HG02642 (cell line): ENCODE measurements around the gene DPP10.

Experiments used
- ATAC-seq: cut with Tn5 transposase; IDR thresholded peaks from one replicate; pipeline ENCODE4 v1.9.1; 2021; ENCODE audit warnings: mild to moderate bottlenecking; ENCODE audit not compliant: unreplicated experiment, poor library complexity

Gene DPP10

DNA sequence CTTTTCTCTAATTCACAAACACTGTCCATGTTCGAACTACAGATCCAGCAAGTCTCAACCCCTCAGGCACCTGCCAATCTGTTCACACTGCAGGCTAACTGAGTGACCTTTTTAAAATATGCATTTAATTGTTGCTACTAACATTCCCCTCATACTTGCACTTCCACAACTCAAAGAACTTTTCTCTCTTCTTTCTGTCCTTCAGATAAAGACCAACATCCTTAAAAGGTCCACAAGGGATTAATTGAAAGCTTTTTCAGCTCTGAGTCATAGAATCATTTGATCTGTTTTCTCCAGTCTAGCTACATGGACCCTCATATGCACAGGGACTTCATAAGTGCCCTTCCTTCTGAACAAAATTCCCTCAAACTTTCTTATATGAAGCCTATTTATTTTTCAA, 1321.2 kb downstream of the DPP10 start:
- no peak for ATAC-seq

- no peak for ATAC-seq
Measured at GRCh38 chr2:115771516-115771915, 1329.1 kb downstream of the DPP10 start.

DNA sequence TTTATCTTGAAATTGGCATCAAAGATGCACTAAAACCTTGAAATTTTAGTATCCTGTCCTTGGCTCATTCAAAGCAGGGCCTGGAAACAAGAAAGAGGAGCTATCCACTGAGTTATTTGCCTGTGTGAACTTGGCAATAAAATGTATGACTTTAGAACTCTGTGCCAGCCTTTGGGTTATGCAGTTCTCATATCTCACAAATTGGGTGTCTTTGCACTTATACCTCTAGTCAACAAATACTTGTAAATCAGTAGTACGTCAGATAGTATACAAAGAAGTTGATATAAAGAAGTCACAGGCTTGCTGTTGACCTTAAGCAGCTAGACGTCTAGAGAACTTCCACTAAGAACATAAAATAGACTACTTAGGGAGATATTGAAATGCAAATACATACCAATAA, 1331.9 kb downstream of the DPP10 start:
- no peak for ATAC-seq

GRCh38 chr2:115779085-115779632, 1336.7 kb downstream of the DPP10 start:
- ATAC-seq, result no peak

DNA sequence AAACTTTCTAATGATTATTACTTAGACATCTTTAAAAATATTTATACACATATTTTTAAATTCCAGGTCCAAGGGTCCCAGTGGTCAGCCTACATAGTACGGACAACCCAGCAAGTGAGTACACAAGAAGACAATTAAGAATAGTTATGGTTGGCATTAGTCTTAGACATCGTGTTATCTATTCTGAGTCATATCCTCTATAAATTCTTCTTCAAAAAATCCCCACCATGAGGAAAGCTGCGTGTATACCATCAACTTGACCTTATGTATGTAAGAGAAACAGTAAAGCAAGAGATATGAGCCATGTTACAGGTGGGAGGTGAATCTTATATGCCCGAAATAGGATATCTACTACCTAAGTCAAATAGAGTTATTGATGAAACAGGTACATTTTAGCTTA, 1339.8 kb downstream of the DPP10 start:
- no peak for ATAC-seq

DNA sequence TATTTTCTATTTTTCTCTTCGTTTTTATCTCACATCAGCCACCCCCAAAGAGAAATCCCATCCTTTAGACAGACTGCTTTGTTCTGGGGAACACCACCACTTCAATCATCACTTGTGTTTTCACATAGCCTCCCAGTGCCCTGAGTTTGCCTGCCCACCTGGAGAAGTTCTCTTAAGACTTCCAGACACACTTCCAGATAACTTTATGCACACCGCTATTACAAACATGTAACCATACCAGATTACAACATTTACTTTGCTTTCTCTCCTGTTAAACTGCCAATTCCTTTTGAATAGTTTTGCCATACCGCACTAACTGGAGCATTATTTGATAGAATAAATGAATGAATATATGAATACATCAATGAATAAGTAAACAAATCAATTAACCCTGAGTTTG, 1353.6 kb downstream of the DPP10 start:
- ATAC-seq, result no peak

DNA sequence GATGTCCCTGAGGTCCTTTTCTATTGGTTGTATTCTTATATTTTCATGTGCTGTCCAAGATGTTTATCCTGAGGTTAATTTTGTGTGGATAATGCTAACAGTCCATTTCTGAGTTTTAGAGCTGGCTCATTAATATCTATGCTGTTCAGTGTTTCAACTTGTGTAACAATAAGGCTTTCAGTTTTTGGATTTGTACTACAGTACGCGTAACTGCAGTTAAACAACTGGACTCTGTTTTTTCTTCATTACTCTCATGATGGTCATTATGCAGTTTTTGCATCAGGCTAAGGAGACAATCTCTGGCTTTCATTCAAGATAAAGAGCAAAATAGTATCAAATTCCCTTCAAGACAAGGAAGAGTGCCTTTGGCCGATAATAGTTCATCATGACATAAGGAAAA, 1364.8 kb downstream of the DPP10 start:
- no peak for ATAC-seq

- no peak for ATAC-seq
Measured at GRCh38 chr2:115825912-115826311, 1383.5 kb downstream of the DPP10 start.

DNA sequence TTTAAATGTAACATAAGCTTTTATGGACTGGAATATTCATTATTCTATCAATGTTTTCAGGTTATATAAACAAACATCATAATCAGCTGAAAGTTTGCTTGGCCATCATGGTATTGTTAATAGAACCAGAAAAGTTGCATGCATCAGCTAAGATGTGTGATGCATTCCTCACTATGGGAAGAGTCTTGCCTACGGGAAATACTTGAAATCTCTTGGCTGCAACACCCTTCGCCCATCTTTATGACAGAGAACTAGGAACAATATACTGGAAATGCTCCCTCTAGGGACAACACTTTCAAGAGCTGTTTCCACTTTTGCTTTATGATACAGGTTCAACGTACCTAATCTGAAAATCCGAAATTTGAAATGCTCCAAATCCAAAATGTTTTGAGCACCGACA, 1390.8 kb downstream of the DPP10 start:
- ATAC-seq, result no peak

DNA sequence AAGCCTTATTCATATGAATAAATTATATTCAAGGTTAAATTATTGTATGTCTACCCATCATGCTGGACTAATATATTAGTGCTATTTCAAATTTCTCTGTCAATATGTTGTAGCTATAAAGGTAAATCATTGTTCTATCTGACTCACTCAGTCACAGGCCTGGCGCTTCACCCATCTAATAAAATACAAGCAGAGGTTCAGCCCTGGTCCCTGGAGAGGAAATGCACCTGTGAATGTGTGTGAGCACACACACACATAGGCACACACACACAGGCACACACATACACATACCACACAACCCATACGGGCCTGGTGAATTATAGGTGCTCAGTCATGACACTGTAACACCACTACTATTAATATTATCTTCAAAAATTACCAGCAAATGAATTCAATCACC, 1396.1 kb downstream of the DPP10 start:
- ATAC-seq, result no peak

GRCh38 chr2:115842306-115842705, 1399.9 kb downstream of the DPP10 start:
- ATAC-seq, result no peak

GRCh38 chr2:115848192-115848591, 1405.8 kb downstream of the DPP10 start:
- ATAC-seq, result no peak

- ATAC-seq, result no peak
Measured at GRCh38 chr2:115867024-115867423, 1424.6 kb downstream of the DPP10 start.

DNA sequence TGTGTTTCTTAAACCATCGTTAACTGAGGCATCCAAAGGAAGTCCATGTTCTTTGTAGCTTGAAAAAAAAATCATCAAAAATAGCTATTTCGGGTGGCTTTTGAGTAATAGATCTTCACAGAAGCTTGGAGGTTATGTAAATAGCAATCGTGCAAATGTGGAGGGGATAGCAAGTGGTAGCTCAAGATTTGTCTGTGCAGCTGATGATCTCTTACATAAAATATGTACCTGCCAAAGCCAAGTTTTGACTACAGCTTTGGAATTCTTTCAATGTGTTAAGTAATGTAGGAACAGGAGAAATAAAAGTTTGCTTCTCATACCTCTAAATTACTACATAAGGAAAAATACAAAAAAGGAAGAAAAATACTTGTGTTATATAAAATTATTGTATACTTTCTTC, 1432.0 kb downstream of the DPP10 start:
- no peak for ATAC-seq

- no peak for ATAC-seq
Measured at GRCh38 chr2:115880558-115880957, 1438.1 kb downstream of the DPP10 start.

GRCh38 chr2:115887209-115887776, 1444.9 kb downstream of the DPP10 start:
- no peak for ATAC-seq
